GM18507 (cell line): ENCODE measurements around the gene NCK2.

Source experiments
- DNase-seq: peaks from one replicate; pipeline ENCODE4 v3.0.0; 2011; ENCODE audit warnings: low read depth; ENCODE audit not compliant: insufficient read length; ENCODE audit errors: extremely low spot score
- FAIRE-seq: peaks from 2 replicates; lab custom pipeline; 2011; peaks lifted over from hg19 to GRCh38; lab: Jason Lieb, UNC

Gene NCK2

DNA sequence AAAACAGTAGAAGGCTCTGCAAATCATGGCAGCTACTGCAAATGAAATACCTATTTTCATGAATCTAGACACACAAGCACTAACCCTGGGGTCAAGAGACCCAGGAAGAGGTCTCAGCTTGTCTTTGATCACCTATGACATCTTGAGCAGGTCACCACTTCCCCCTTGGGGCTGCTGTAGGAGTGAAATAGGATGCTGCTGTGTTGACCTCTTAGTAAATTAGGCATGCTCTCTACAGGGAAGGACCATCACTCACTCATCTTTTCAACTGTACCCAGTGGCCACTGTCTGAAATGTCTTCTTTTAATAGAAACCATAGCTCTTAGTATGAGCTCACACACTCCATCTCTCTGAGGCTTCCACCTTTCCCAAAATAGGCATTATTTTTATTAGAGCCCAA is 83.8 kb downstream of the NCK2 start:
- DNase-seq (no peak), FAIRE-seq (no peak)

DNA sequence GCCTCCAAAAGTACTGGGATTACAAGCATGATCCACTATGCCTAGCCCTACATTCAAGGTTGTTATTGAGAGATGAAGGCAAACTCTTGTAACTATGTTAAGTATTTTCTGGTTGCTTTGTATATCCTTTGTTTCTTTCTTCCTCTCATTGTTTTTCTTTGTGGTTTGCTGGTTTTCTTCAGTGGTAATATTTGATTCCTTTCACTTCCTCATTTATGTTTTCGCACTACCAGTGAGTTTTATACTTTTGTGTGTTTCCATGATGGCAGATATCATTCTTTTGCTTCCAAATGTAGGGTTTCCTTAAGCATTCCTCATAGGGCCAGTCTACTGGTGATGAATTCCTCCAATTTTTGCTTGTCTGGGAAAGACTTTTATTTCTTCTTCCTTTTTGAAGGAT is 90.2 kb downstream of the NCK2 start:
- DNase-seq = no peak

DNA sequence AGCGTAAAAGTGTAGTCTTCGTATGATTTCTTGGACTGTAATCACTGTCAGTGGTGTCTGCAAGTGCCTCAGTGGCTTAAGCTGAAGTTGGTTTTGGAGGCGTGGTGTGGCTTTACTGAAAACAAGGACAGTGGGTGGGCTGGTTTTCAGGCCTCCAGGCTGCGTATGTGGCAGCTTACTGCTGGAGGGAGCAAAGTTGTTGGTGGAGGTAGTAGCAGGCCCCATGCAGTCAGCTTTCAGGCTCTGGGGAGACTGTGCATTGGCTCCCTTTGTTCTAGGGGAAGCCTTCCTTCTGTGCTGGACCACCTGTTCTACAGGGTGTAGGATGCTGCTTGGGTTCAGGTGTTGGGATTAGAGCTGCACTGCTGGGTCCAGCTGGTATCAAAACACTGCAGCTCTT is 91.6 kb downstream of the NCK2 start:
- DNase-seq = no peak
- FAIRE-seq = no peak

More for the DNA sequence above, 90.2 kb downstream of the NCK2 start:
- peak; percentile 73 for FAIRE-seq

DNA sequence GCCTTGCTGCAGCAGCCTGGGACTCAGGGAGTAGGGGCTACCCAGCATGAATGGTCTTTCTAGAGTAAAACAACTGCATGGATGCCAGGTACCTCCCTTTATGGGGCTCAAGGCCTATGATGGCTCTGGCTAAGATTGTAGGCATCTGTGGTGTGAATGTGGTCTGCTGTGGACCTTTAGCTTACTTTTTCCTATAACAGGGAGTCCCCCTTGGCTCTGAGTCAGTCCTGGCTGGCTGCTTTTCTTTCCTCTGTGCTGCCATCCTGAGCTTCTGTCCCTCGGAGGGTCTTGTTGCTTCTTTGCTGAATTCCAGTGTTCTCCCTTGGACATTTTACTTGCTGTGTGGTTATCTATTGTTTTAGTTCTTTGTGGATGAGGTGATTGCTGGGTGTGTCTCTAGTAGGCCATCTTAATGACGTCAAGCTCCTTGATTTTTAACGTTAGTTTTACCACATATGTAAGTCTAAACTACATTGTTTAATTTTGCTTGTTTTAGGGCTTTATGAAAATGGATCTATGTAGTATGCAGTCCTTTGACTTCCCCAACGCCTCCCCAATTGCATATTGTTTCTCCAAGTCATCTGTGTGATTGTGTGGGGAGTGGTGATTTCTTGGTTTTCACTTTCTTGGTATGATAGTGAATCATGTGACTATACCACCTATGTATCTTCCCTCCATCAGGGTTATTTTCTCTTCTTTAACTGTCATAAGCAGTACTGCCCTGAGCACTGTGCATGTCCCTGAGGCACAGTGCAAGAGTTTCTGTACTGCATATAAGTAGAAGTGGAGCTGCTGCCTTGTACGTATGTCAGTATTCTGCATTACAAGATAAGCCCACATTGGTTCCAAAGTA is 92.4 kb downstream of the NCK2 start:
- no peak for FAIRE-seq
- DNase-seq = no peak

DNA sequence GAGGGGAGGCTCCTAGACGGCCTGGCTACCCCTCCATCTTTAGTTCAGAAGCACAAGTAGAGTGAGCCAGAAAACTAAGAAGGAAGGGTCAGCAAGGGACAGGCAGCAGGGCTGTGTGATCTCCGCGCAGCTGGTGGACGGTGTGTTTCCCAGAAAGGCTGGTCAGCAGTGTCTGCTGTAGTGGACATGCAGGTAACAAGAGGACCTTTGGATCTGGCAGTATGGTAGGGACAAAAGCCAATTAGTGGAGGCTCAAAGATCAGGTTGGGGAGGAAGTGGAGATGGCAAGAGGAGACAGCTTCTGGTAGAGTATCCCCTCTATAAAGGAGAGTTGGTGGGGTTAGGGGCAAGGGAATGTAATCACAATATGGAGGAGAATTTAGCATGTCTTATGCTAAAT is 95.1 kb downstream of the NCK2 start:
- no peak for FAIRE-seq
- no peak for DNase-seq

DNA sequence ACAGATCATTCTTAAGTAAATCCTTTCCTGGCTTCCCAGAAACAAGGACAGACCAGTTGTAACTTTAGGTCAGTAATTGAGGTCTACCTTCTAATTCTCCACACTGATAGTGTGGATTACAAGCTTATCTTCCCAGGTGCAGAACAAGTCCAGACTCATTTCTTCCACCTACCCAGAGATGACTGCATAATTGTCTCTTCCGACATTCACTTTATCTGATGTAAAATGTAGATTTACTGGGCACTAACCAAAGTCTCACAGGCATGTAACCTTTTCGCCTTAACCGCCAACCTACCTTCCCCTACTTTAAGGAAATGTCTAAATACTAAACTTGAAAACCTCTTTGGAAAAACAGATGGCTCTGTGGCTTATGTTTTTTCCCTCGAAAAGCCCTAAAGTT is 96.2 kb downstream of the NCK2 start:
- DNase-seq (no peak), FAIRE-seq (no peak)

DNA sequence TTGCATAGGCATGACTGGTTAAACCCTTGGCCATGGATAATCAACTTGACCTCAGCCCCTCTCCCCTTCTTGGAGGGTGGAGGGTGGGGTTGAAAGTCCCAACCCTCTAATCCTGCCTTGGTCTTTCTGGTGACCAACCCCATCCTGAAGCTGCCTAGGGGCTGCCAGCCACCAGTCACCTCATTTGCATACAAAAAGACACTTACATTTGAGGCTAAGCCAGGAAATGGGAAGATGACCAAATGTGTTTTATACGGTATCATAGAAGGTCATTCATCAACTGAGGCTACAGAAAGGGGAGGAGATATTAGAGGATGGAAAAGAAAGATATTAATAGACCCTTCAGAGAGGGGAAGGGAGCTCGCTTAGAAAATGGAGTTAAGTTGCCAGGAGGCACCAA is 96.8 kb downstream of the NCK2 start:
- FAIRE-seq (no peak), DNase-seq (no peak)

DNA sequence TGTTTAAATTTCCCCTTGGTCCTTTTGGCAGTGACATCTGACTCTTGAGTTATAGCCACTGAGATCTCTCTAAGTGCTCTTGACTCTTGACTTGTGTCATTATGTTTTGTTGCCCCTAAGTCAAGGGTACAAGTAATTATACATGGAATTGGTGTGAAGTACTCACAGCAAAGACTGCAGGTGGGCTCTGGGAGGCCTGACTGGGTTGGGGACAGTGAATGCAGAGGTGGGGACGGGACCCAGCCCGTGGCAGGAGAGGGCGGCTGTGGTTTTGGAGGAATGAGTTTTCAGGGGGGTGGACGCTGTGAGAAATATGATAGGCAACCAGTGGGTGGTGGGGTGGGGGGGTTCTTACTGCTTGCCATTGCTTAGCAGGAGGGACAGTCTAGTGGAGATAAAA is 97.8 kb downstream of the NCK2 start:
- no peak for DNase-seq
- no peak for FAIRE-seq

DNA sequence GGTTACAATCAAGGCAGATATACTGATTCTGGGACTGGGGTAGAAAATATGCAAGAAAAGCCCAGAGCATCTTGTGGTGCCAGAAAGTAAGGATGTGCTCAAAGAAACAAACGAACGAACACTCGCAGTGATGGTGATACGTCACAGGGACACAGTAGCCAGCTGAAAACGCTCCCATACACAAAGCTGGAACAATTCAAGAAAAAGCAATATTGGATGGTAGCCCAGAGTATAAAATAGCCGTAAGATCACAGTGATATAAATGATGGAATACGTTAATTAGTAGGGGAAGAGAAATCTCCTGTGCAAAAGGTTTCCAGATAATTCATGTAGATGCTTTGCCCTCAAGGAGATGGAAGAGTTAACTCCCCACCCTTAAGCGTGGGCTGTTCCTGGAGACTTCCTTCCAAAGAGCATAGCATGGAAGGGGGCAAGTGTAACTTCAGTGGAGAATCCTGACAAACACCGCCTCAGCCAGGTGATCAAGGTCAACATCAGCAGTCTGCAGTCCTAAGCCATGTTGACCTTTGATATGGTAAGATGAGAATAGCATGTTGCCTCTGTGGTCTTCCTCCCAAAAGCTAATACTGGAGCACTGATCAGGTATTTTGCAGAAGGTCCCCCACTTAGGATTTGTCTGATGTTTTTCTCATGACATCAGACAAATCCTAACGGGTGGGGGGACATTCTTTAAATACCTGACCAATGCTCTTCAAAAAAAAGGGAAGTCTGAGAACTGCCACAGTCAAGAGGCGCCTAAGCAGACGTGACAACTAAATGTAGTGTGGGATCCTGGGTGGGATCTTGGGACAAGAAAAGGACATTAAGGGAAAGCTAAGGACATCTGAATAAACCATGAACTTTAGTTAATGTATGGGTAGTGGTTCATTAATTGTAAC is 99.0 kb downstream of the NCK2 start:
- FAIRE-seq = no peak
- no peak for DNase-seq

DNA sequence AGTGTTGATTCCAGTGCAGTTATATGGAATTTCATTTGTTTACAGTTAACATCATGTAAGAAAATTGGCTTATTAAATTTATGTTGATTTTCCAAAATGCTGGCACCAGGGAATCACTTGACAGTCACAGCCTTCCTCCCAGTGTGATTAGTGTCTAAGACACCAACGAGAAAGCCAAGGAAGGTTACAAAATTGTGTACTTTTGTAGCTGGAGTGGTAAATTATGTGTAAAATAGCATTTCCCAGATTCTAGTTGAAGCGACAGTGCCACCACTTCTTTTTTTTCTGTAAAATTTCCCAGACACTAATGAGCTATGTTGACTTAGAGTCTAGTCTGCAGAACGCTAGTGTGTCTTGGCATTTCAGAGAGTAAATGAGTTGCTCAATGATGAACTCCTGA is 101.3 kb downstream of the NCK2 start:
- FAIRE-seq (no peak), DNase-seq (no peak)

DNA sequence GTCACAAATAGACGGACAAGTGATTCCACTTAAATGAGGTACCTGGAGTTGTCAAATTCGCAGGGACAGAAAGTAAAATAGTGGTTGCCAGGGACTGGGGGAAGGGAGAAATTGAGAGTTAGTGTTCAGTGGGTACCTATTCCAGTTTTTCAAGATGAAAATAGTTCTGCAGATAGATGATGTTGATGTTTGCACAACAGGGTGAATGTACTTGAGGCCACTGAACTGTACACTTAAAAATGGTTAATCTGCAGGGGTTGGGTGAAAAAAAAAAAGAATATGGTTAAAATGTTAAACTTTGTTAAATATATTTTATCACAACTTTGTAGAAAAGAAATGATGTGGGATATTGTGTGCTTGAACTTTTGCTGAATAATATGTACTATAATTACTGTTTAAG is 102.3 kb downstream of the NCK2 start:
- FAIRE-seq (no peak), DNase-seq (no peak)

DNA sequence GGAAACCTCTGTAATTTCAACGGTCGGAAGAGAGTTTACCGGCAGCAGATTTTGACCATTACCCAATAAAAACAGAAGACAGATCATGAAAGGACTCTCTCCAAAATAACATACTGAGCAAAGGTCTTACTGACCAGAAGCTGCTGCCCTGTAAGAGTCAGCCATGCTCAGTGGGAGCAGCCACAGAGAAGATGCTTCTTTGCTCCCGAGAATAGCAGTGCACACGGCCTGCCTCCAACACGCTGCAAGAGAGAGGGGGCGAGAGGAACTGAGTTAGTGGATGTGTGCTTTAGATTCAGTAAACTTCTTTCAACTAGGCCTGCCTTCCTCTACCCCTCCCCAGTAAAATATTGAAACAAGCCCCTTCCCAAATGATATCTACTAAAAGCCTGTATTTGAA is 103.7 kb downstream of the NCK2 start:
- DNase-seq (no peak), FAIRE-seq (no peak)

DNA sequence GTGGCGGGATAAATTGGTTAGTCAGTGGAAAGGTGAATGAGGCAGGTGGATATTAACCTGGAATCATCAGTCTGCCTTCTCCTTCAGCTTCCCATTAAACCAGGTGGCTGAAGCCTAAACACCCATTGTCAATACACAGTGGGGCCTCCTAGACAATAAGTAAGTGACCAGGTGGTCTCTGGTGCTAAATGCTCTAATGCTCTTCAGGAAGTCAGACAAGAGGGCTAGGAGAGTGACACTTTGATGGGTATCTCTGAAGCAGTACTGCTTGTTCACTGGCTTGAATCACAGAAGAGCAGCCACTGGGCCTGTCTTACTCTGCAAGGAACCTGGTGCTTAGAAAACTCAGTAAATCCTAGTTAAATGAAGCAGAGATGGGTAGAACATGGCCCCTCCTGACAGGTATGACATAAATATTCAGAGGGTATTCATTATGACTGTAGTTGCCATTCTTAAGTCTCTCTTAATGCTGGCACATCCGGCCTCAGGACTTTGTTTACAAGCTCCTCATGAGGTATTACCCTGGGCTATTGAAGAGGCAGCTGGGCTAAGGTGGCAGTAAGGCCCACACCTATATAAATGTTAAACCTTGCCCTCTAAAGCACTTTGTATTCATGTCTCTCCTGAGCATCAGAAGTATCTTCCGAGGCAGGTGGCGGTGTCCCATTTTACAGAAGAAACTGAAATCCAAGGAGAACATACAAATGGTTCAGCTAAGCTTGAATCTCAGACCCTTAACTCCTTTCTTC is 104.9 kb downstream of the NCK2 start:
- DNase-seq (no peak), FAIRE-seq (no peak)

DNA sequence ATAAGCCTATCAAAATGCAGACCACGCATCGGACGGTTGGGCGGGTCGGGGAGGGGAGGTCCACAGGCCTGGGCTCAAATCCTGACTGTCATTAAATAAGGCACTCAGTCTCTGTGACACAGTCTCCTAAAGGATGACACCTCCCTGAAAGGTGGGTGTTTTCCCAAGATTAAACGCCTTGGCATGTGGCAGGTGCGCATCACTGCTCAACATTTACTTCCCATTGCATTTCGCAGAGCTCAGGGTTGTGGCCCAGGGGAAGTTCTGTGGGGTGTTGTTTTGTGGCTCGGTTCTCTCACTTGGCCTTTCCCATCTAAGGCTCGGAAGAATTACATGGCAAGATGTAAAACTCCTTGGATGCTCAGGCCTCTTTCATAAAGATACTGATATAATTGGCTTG is 107.4 kb downstream of the NCK2 start:
- DNase-seq (no peak), FAIRE-seq (no peak)

DNA sequence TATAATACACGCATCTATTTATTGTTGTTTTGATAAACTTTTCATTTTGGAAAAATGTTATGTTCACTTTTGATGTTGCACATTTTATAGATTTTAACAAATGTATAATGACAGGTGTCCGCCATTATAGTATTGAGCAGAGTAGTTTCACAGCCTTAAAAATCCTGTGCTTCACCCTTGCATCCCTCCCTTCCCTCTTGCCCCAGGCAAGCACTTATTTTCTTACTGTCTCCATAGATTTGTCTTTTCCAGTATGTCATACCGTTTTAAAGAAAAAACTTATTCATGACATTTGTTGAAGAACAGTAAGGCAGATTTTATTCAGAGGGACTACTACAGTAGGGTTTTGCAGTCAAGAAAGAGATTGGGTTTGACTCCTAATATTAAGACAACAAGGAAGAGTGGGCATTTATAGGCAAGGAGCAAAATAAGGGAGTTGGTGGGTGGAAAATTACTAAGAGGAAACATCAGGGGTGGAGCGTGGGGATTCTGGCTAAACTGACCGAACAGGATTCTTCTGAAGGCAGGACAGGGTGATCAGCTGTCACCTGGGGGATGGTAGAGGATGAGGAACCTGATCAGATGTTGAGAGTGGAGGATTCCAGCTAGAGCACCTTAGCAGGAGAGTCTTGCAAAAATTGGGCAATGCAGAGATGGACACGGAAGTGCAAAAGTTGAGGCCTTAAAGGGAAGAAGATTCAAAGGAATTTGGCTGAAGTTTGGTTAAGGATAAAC is 108.8 kb downstream of the NCK2 start:
- FAIRE-seq (no peak), DNase-seq (no peak)

DNA sequence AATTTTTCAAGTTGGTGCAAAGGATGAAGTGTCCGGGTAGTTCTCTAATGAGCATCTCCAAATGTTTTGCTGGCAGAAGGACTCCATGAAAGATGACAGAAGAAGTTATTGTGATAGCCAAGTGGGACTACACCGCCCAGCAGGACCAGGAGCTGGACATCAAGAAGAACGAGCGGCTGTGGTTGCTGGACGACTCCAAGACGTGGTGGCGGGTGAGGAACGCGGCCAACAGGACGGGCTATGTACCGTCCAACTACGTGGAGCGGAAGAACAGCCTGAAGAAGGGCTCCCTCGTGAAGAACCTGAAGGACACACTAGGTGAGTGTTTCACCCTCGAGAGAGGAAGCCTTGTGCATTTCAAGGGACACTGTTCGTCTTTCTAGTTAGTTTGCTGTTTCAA is 110.3 kb downstream of the NCK2 start:
- FAIRE-seq (no peak), DNase-seq (no peak)

DNA sequence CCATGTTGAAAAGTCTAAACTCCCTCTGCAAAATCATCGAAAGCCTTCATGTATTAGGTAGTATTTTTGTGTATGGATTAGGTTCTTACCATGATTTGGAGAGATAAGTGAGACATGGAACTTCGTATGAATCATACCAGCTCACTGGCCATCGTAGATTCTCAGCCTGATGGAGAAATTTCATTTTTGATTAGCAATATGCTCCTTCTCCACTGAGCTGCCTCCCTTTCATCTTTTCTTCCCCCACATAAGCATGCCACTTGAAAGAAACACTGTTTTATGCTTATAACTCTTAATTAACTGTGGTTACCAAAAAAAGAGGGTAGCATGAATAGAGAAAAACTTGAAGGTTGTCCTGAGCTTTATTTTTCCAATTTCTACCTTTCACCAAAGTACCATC is 111.9 kb downstream of the NCK2 start:
- DNase-seq (no peak), FAIRE-seq (no peak)

DNA sequence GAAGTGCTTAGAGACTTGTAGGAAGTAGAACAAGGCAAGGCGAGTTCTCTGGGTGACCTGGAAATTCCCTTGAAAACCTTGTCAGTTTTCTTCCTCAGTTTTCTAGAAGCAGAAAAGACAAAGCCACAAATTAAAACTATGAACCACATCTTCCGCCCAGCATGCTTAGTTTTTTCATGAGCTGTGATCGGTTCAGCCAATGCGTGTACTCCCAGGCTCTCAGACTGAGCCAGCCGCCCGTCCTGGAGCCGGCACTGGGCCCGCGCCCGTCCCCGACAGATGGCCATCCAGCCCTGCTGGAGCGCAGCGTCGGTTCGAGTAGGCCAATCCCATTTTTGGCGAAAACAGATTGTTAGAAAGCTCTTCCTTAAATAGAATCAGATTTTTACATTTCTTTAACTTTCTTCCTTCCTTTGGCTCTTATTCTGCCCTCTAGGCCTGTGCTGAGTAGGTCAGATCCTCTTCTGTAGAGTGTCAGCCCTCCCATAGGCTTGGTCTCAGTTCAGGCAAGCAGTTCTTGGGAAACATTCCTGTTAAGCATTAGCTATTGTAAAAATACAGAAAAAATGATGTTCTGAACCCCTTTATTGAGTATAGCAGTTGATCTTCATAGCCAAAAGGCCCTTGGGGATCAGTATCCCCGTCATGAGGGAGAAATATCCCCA is 112.5 kb downstream of the NCK2 start:
- no peak for DNase-seq
- FAIRE-seq = no peak
